Activated CD8-positive, alpha-beta T cell treated with anti-CD3 and anti-CD28 coated beads for 36 hours (primary cell): ENCODE results near the gene DUSP22. TPM values are rescaled to one million over a fixed set of nuclear protein-coding genes. Genes with fewer than 3 reads are reported as not detected.

Experiments
- ATAC-seq: fragments of 200-7000 bp; cut with Tn5 transposase; one replicate; pipeline ENCODE4 v1.10.0; 2021; ENCODE audit warnings: mild to moderate bottlenecking, moderate library complexity
- CTCF ChIA-PET: fragments of 350-600 bp; sonication (Branson Sonifier 250); formaldehyde crosslinking; loops from one replicate; lab custom pipeline; 2021; ENCODE audit warnings: antibody characterized with exemption; lab: Charles Lee
- POLR2A ChIA-PET: fragments of 350-600 bp; sonication (Branson Sonifier 250); formaldehyde crosslinking; loops from one replicate; lab custom pipeline; 2021; ENCODE audit warnings: antibody characterized with exemption; lab: Charles Lee
- DNase-seq: peaks from one replicate; pipeline ENCODE4 v3.0.0-alpha.2; 2020
- H3K27ac Mint-ChIP-seq: one replicate; pipeline ENCODE4 v1.8.0; 2021; ENCODE audit warnings: mild to moderate bottlenecking, mixed read lengths
- H3K27me3 Mint-ChIP-seq: one replicate; pipeline ENCODE4 v1.8.0; 2021; ENCODE audit warnings: mixed read lengths
- H3K36me3 Mint-ChIP-seq: one replicate; pipeline ENCODE4 v1.8.0; 2021; ENCODE audit warnings: low read depth, mixed read lengths
- H3K4me1 Mint-ChIP-seq: one replicate; pipeline ENCODE4 v1.8.0; 2021; ENCODE audit warnings: low read depth, mixed read lengths
- H3K4me3 Mint-ChIP-seq: one replicate; pipeline ENCODE4 v1.8.0; 2021; ENCODE audit warnings: mild to moderate bottlenecking, moderate library complexity, mixed read lengths
- H3K9me3 Mint-ChIP-seq: one replicate; pipeline ENCODE4 v1.8.0; 2021; ENCODE audit warnings: mixed read lengths
- intact Hi-C: fragments of 100-400 bp; cut with micrococcal nuclease; formaldehyde crosslinking; loops from one replicate; pipeline ENCODE4 v1.10.0; 2022
- total RNA-seq, 2 experiments: library from RNA; stranded (reverse); gene quantifications; one replicate each; pipeline ENCODE4 v1.2.3, GENCODE V29; 2021
- TF ChIP-seq, protein P1 (sequence below): fragments of 200-600 bp; IDR thresholded peaks from one replicate; pipeline ENCODE4 v1.8.0; 2022; ENCODE audit warnings: antibody characterized with exemption, mild to moderate bottlenecking

Gene DUSP22
- total RNA-seq, 2 experiments from 2014 or later, result 32.5 to 34.2 TPM

GRCh38 chr6:353642-354614, 61.6 kb downstream of the DUSP22 start:
- DNase-seq (no peak), ATAC-seq (no peak)
- Mint-ChIP-seq H3K9me3 (no peaks in the 10 kb centered on the region), H3K36me3 (peaks cover 3% of the 10 kb centered on the region), H3K27me3 (no peaks in the 10 kb centered on the region), H3K27ac (no peak overlapping the region), H3K4me1 (peaks cover 13% of the 10 kb centered on the region), H3K4me3 (no peak overlapping the region)
- ChIA-PET POLR2A (interaction anchor here (0.8 kb wide), 1 partner anchor 101 kb away, joined by 4 read pairs; no protein-coding TSS in a partner anchor), CTCF (no interaction called here)
- intact Hi-C loops, result no loop called here
- TF ChIP-seq, protein P1, sequence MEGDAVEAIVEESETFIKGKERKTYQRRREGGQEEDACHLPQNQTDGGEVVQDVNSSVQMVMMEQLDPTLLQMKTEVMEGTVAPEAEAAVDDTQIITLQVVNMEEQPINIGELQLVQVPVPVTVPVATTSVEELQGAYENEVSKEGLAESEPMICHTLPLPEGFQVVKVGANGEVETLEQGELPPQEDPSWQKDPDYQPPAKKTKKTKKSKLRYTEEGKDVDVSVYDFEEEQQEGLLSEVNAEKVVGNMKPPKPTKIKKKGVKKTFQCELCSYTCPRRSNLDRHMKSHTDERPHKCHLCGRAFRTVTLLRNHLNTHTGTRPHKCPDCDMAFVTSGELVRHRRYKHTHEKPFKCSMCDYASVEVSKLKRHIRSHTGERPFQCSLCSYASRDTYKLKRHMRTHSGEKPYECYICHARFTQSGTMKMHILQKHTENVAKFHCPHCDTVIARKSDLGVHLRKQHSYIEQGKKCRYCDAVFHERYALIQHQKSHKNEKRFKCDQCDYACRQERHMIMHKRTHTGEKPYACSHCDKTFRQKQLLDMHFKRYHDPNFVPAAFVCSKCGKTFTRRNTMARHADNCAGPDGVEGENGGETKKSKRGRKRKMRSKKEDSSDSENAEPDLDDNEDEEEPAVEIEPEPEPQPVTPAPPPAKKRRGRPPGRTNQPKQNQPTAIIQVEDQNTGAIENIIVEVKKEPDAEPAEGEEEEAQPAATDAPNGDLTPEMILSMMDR, result no peak

DNA sequence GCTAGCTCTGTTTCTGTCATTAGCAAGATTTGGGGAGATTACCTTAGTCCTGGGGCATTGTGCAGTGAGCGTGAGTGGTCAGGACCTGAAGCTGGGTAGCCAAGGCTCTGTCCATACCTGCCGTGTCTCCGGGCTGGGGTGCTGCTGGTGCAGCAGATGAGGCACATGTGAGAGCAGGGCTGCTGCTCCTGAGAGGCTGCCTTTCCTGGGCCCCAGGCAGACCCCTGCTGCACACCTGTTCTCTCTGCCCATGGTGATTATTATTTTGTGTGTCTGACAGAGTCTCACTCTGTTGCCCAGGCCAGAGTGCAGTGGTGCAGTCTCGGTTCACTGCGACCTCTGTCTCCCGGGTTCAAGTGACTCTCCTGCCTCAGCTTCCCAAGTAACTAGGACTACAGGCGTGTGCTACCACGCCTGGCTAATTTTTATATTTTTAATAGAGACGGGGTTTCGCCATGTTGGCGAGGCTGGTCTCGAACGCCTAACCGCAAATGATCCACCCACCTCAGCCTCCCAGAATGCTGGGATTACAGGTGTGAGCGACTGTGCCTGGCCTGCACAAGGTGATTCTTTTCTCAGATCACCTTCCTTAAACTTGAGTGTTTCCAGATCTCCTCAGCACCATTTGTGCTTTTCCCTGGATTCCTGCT, 62.5 kb downstream of the DUSP22 start:
- H3K9me3 Mint-ChIP-seq, result no peaks in the 10 kb centered on the region
- TF ChIP-seq, protein P1, result no peak
- intact Hi-C loops, result no loop called here
- H3K36me3 Mint-ChIP-seq, result no peaks in the 10 kb centered on the region
- ChIA-PET POLR2A (no interaction called here), CTCF (no interaction called here)
- no peak for ATAC-seq
- no peak for DNase-seq
- no peaks in the 10 kb centered on the region for H3K27me3 Mint-ChIP-seq
- H3K4me1 Mint-ChIP-seq, result peaks cover 13% of the 10 kb centered on the region
- no peak overlapping the region for H3K4me3 Mint-ChIP-seq
- no peak overlapping the region for H3K27ac Mint-ChIP-seq

DNA sequence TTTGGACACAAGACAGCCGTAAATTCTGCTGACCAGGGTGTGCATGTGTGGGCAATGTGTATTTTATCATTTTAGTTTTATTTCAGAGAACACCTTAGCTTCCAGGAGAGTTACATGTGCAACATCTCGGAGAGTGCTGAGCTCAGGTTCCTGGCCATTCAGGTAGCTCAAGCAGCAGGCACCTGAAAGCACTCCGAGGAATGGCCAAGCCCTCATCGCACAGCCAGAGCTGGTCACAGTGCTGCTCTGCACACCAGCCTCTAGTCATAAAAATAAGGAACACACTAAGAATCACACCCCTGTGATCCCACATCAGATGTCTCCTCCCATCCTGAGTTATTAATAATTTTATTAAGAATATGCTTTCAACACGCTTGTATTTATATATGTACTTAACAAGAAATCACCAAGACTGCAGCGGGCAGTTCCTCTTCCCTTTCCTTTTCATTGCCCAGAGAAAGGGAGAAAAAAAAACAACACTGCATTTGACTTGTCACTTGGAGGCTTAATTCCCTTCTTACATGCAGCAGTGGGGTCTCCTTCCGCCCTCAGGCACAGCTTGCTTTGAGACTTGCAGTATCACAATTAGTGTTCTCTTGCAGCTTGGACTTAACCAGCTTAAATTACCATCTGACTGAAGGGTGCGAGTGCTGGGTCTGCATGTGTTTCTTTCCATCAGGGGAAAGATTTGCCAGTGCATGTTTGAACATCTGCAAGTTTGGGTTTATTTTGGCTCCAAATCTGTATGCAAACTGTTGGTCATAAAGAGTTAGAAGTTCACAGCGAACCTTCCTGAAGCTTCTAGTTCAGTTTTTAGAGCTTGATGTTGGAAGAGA, 63.3 kb downstream of the DUSP22 start:
- ATAC-seq (no peak), DNase-seq (no peak)
- Mint-ChIP-seq H3K4me3 (no peak overlapping the region), H3K27me3 (no peaks in the 10 kb centered on the region), H3K36me3 (no peaks in the 10 kb centered on the region), H3K4me1 (peaks cover 13% of the 10 kb centered on the region), H3K9me3 (no peaks in the 10 kb centered on the region), H3K27ac (no peak overlapping the region)
- ChIA-PET POLR2A (no interaction called here), CTCF (interaction anchor here (0.8 to 1.0 kb wide), 3 partner anchors 16 to 200 kb away, joined by 3 read pairs; no protein-coding TSS in a partner anchor)
- intact Hi-C loops, result no loop called here
- TF ChIP-seq, protein P1, result no peak

DNA sequence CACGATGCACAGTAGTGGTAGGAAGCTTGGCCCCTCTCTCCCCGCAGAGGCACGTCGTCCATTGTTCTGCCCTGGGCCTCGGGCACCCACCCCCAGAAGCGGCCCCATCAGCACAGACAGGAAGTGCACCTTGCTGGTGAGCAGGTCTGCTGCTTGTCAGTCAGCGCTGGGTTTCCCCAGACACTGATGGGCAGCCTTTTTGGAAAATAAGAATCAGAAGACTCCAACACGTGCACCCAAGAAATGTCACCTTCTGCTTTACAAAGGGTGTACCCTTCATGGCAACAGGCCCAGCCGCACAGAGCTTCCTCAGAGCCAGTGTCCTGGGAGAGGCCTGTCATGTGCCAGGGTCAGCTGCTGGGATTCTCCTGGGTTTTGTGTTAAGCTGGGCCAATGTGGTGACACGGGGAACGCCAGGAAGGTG, 64.6 kb downstream of the DUSP22 start:
- ATAC-seq, result peak; percentile 92
- POLR2A ChIA-PET, result no interaction called here
- intact Hi-C loops, result no loop called here
- no peak overlapping the region for H3K4me3 Mint-ChIP-seq
- TF ChIP-seq, protein P1, result no peak
- no peaks in the 10 kb centered on the region for H3K36me3 Mint-ChIP-seq
- peaks cover 13% of the 10 kb centered on the region for H3K4me1 Mint-ChIP-seq
- no peaks in the 10 kb centered on the region for H3K27me3 Mint-ChIP-seq
- DNase-seq, result peak; percentile 70
- H3K9me3 Mint-ChIP-seq, result no peaks in the 10 kb centered on the region
- peak overlapping the region; percentile 82 for H3K27ac Mint-ChIP-seq
- CTCF ChIA-PET, result interaction anchor here (0.5 kb wide), 1 partner anchor 186 kb away, joined by 3 read pairs; no protein-coding TSS in a partner anchor
